H1 (cell line): ENCODE results near the gene CLPX. TPM values are rescaled to one million over a fixed set of nuclear protein-coding genes. Genes with fewer than 3 reads are reported as not detected.

Experiments used
- CTCF ChIA-PET: fragments of 300-600 bp; sonication (Branson Sonifier 250); formaldehyde crosslinking; loops from one replicate; lab custom pipeline; 2021; ENCODE audit not compliant: partially characterized antibody; lab: Charles Lee
- POLR2A ChIA-PET: fragments of 300-600 bp; sonication (Branson Sonifier 250); formaldehyde crosslinking; loops from one replicate; lab custom pipeline; 2021; ENCODE audit warnings: inconsistent platforms; ENCODE audit not compliant: partially characterized antibody; lab: Charles Lee
- DNase-seq, 2 experiments: peaks; one replicate each; pipeline versions ENCODE4 v3.0.0 to v3.0.0-alpha.2; 2010 to 2022; ENCODE audit warnings: low spot score in 2 of 2, low read depth in 1 of 2, mixed read lengths in 1 of 2
- FAIRE-seq: peaks from 2 replicates; lab custom pipeline; 2011; peaks lifted over from hg19 to GRCh38; lab: Jason Lieb, UNC
- H2AFZ ChIP-seq: 2 replicates; pipeline ENCODE4 v1.8.1; 2012; ENCODE audit warnings: low read length, inconsistent platforms
- H2AK5ac ChIP-seq: 2 replicates; pipeline ENCODE4 v1.6.1; 2013; ENCODE audit warnings: low read depth, low read length
- H2BK120ac ChIP-seq: replicated peaks from 2 replicates; pipeline ENCODE3; 2013; ENCODE audit warnings: low read depth, low read length, inconsistent platforms
- H2BK12ac ChIP-seq: 2 replicates; pipeline ENCODE4 v1.6.1; 2013; ENCODE audit warnings: low read depth, low read length
- H2BK15ac ChIP-seq: 2 replicates; pipeline ENCODE4 v1.6.1; 2013; ENCODE audit warnings: low read length
- H2BK20ac ChIP-seq: 2 replicates; pipeline ENCODE4 v1.6.1; 2013; ENCODE audit warnings: low read length
- H2BK5ac ChIP-seq: 2 replicates; pipeline ENCODE4 v1.6.1; 2013; ENCODE audit warnings: low read depth, low read length
- H3K14ac ChIP-seq: 2 replicates; pipeline ENCODE4 v1.6.1; 2013; ENCODE audit warnings: inconsistent platforms; ENCODE audit not compliant: insufficient read length
- H3K18ac ChIP-seq: 2 replicates; pipeline ENCODE4 v1.6.1; 2013; ENCODE audit warnings: low read length; ENCODE audit errors: extremely low read depth
- H3K23ac ChIP-seq: 2 replicates; pipeline ENCODE4 v1.6.1; 2013; ENCODE audit warnings: inconsistent platforms; ENCODE audit not compliant: insufficient read length
- H3K23me2 ChIP-seq: 2 replicates; pipeline ENCODE4 v1.6.1; 2013; ENCODE audit warnings: low read depth, low read length
- H3K27ac ChIP-seq: 2 replicates; pipeline ENCODE4 v1.6.1; 2011; ENCODE audit warnings: low read depth, low read length, inconsistent platforms
- H3K27me3 ChIP-seq, 4 experiments: replicated peaks in 1 of 4; 1 replicate in 1 of 4; 2 replicates in 3 of 4; pipeline versions ENCODE4 v1.6.1 to v1.8.1; 2011 to 2013; ENCODE audit warnings: low read length in 3 of 4, mild to moderate bottlenecking in 3 of 4, inconsistent platforms in 2 of 4, mixed read lengths in 2 of 4, moderate library complexity in 1 of 4; ENCODE audit not compliant: control insufficient read depth in 3 of 4, insufficient read depth in 3 of 4; ENCODE audit errors: extremely low read depth in 1 of 4
- H3K36me3 ChIP-seq, 4 experiments: 2 replicates each; pipeline versions ENCODE4 v1.6.1 to v1.8.1; 2011 to 2013; ENCODE audit warnings: mild to moderate bottlenecking in 4 of 4, low read length in 3 of 4, moderate library complexity in 2 of 4, control low read depth in 1 of 4, inconsistent platforms in 1 of 4; ENCODE audit not compliant: insufficient read depth in 4 of 4, control insufficient read depth in 2 of 4
- H3K4ac ChIP-seq: replicated peaks from 2 replicates; pipeline ENCODE3; 2013; ENCODE audit warnings: low read length, low read depth, mixed read lengths, inconsistent platforms; ENCODE audit not compliant: insufficient read length
- H3K4me1 ChIP-seq, 4 experiments: replicated peaks in 1 of 4; 1 replicate in 1 of 4; 2 replicates in 3 of 4; pipeline versions ENCODE4 v1.6.1 to v1.8.1; 2011 to 2013; ENCODE audit warnings: low read length in 3 of 4, inconsistent platforms in 2 of 4, mixed read lengths in 1 of 4; ENCODE audit not compliant: insufficient read depth in 4 of 4, control insufficient read depth in 3 of 4
- H3K4me2 ChIP-seq, 2 experiments: 2 replicates each; pipeline versions ENCODE4 v1.6.1 to v1.8.1; 2011 to 2013; ENCODE audit warnings: low read depth in 2 of 2, low read length in 2 of 2, control low read depth in 1 of 2, inconsistent platforms in 1 of 2, mild to moderate bottlenecking in 1 of 2; ENCODE audit not compliant: insufficient read depth in 1 of 2
- H3K4me3 ChIP-seq, 4 experiments: fragments of 200-600, 300-600 bp in 1 of 4; sonication (generic), shearing (Covaris generic), sonication (Bioruptor Twin) in 1 of 4; 2 replicates each; pipeline versions ENCODE4 v1.5.1 to v1.8.1; 2011 to 2016; ENCODE audit warnings: low read length in 4 of 4, low read depth in 3 of 4, control low read depth in 2 of 4, inconsistent platforms in 2 of 4, mild to moderate bottlenecking in 2 of 4, mixed read lengths in 1 of 4, moderate library complexity in 1 of 4; ENCODE audit not compliant: insufficient read depth in 2 of 4; ENCODE audit errors: extremely low read depth in 1 of 4
- H3K56ac ChIP-seq: replicated peaks from 2 replicates; pipeline ENCODE3; 2013; ENCODE audit warnings: low read depth, mild to moderate bottlenecking, mixed read lengths, low read length, inconsistent platforms; ENCODE audit not compliant: insufficient read length
- H3K79me1 ChIP-seq: 2 replicates; pipeline ENCODE4 v1.6.1; 2013; ENCODE audit warnings: low read depth, low read length, control low read depth
- H3K79me2 ChIP-seq, 2 experiments: 2 replicates each; pipeline versions ENCODE4 v1.6.1 to v1.8.1; 2012 to 2013; ENCODE audit warnings: low read length in 2 of 2, mild to moderate bottlenecking in 2 of 2, inconsistent platforms in 1 of 2; ENCODE audit not compliant: insufficient read depth in 2 of 2, control insufficient read depth in 1 of 2
- H3K9ac ChIP-seq, 4 experiments: replicated peaks in 1 of 4; 1 replicate in 1 of 4; 2 replicates in 3 of 4; pipeline versions ENCODE4 v1.6.1 to v1.8.1; 2011 to 2013; ENCODE audit warnings: low read depth in 3 of 4, low read length in 3 of 4, control low read depth in 2 of 4, mild to moderate bottlenecking in 2 of 4, moderate library complexity in 2 of 4, inconsistent platforms in 1 of 4; ENCODE audit errors: extremely low read depth in 1 of 4
- H3K9me3 ChIP-seq, 2 experiments: 2 replicates each; pipeline versions ENCODE4 v1.6.1 to v1.8.1; 2012 to 2013; ENCODE audit warnings: mild to moderate bottlenecking in 2 of 2, moderate library complexity in 2 of 2, control low read depth in 1 of 2, inconsistent platforms in 1 of 2, low read depth in 1 of 2, low read length in 1 of 2, mixed read lengths in 1 of 2; ENCODE audit not compliant: insufficient read depth in 2 of 2
- H4K20me1 ChIP-seq, 2 experiments: replicated peaks in 1 of 2; 2 replicates each; pipeline versions ENCODE3 to v1.8.1; 2011 to 2013; ENCODE audit warnings: inconsistent platforms in 2 of 2, low read length in 2 of 2, mild to moderate bottlenecking in 1 of 2; ENCODE audit not compliant: insufficient read depth in 2 of 2, control insufficient read depth in 1 of 2
- H4K5ac ChIP-seq: 2 replicates; pipeline ENCODE4 v1.6.1; 2013; ENCODE audit warnings: low read length, low read depth, mixed read lengths, inconsistent platforms; ENCODE audit not compliant: insufficient read length
- H4K8ac ChIP-seq: 2 replicates; pipeline ENCODE4 v1.8.0; 2013; ENCODE audit warnings: mild to moderate bottlenecking, moderate library complexity, low read length, inconsistent platforms; ENCODE audit not compliant: insufficient read depth; ENCODE audit errors: extremely low read depth
- H4K91ac ChIP-seq: replicated peaks from 2 replicates; pipeline ENCODE3; 2013; ENCODE audit warnings: low read length, mixed read lengths, inconsistent platforms; ENCODE audit not compliant: insufficient read length
- CHD2 ChIP-seq: IDR thresholded peaks from 2 replicates; pipeline ENCODE4 v1.6.1; 2012; ENCODE audit warnings: low read length, improper control_type of control experiment
- CREB1 ChIP-seq: IDR thresholded peaks from 2 replicates; pipeline ENCODE4 v1.6.1; 2012; ENCODE audit warnings: inconsistent platforms
- CTBP2 ChIP-seq: IDR thresholded peaks from 2 replicates; pipeline ENCODE4 v1.7.0; 2011; ENCODE audit warnings: borderline replicate concordance, mild to moderate bottlenecking, moderate library complexity, mixed read lengths, low read length; ENCODE audit not compliant: insufficient read depth, insufficient read length
- EGR1 ChIP-seq: IDR thresholded peaks from 2 replicates; pipeline ENCODE4 v1.6.1; 2011; ENCODE audit warnings: low read depth, low read length, borderline replicate concordance
- JUN ChIP-seq: IDR thresholded peaks from 2 replicates; pipeline ENCODE4 v1.6.1; 2011; ENCODE audit warnings: low read depth, mild to moderate bottlenecking, improper control_type of control experiment, low read length
- MAX ChIP-seq: IDR thresholded peaks from 2 replicates; pipeline ENCODE4 v1.6.1; 2012; ENCODE audit warnings: inconsistent platforms
- NRF1 ChIP-seq: IDR thresholded peaks from 2 replicates; pipeline ENCODE4 v1.6.1; 2011; ENCODE audit warnings: mild to moderate bottlenecking, low read depth, low read length, improper control_type of control experiment
- PHF8 ChIP-seq: fragments of 200-600 bp; sonication (generic); conservative IDR thresholded peaks from 2 replicates; pipeline ENCODE4 v1.7.1; 2012; ENCODE audit warnings: low read depth, mild to moderate bottlenecking, inconsistent platforms, low read length, moderate library complexity
- RFX5 ChIP-seq: IDR thresholded peaks from 2 replicates; pipeline ENCODE4 v1.6.1; 2011; ENCODE audit warnings: low read depth, low read length, improper control_type of control experiment, borderline replicate concordance
- RNF2 ChIP-seq: fragments of 200-900, 300-1000 bp; sonication (generic); IDR thresholded peaks from 2 replicates; pipeline ENCODE4 v1.7.1; 2016; ENCODE audit warnings: borderline replicate concordance, low read depth, mild to moderate bottlenecking, antibody characterized with exemption, low read length; ENCODE audit not compliant: poor library complexity, severe bottlenecking; ENCODE audit errors: missing control alignments
- SP2 ChIP-seq: IDR thresholded peaks from 2 replicates; pipeline ENCODE4 v1.6.1; 2012; ENCODE audit warnings: mild to moderate bottlenecking, low read length, inconsistent platforms
- TAF1 ChIP-seq: IDR thresholded peaks from 2 replicates; pipeline ENCODE4 v1.6.1; 2011; ENCODE audit warnings: mild to moderate bottlenecking, low read depth, low read length
- TEAD4 ChIP-seq: IDR thresholded peaks from 2 replicates; pipeline ENCODE4 v1.6.1; 2012; ENCODE audit warnings: low read depth, low read length, inconsistent platforms, mixed read lengths
- YY1 ChIP-seq: IDR thresholded peaks from 2 replicates; pipeline ENCODE4 v1.6.1; 2011; ENCODE audit warnings: low read depth, mild to moderate bottlenecking, low read length
- ZNF274 ChIP-seq: IDR thresholded peaks from 2 replicates; pipeline ENCODE4 v1.7.0; 2012; ENCODE audit warnings: low read length, borderline replicate concordance; ENCODE audit errors: extremely low read depth
- WGBS, 2 experiments: shearing (Covaris generic) in 1 of 2; methylation state at CpG; one replicate each; pipeline versions ENCODE4 v1.1.6 to v1.1.7; 2013 to 2015; ENCODE audit warnings: low lambda C conversion rate in 2 of 2, mixed read lengths in 2 of 2, inconsistent platforms in 1 of 2, low coverage in 1 of 2, missing lambda C conversion rate in 1 of 2; ENCODE audit not compliant: insufficient replicate concordance in 2 of 2, insufficient coverage in 1 of 2, insufficient read length in 1 of 2; ENCODE audit errors: extremely low coverage in 1 of 2, missing lambda C conversion rate in 1 of 2; 5-methylcytosine and 5-hydroxymethylcytosine counted together
- polyA plus RNA-seq, 7 experiments: library from polyadenylated mRNA; depleted of rRNA in 3 of 7; stranded (reverse) in 5 of 7; unstranded in 2 of 7; fragments of >200 nt in 5 of 7; fragments of 200-250 nt in 2 of 7; gene quantifications; 1 replicate in 5 of 7; 2 replicates in 1 of 7; 4 replicates in 1 of 7; pipeline versions ENCODE4 v1.2.1 to v1.2.3, GENCODE V29; 2011 to 2013; ENCODE audit warnings: missing spikeins in 2 of 7, mixed read lengths in 2 of 7
- total RNA-seq: library from RNA; stranded (reverse); fragmentation: NEBNext Ultra II Directional; extraction: Animal tissue kit (Norgen Biotek cat#: 25700); gene quantifications from 2 replicates; pipeline ENCODE4 v1.2.1, GENCODE V29; 2021

CLPX gene
- total and polyA plus RNA-seq, 2 of the 8 experiments (the other 6 are each of a cell fraction or from before 2014, with no cell fraction given): 10.5 to 53.6 TPM

GRCh38 chr15:65213241-65213640 is 28.1 kb upstream of the CLPX start:
- no peaks in the 10 kb centered on the region; a peak in 1 of 7 replicates for H3K27me3 ChIP-seq
- peaks cover 0 to 4% (median 0%) of the 10 kb centered on the region in 4 experiments; a peak in 3 of 7 replicates for H3K4me1 ChIP-seq
- no peak overlapping the region for H3K14ac ChIP-seq
- H2BK5ac ChIP-seq: no peak overlapping the region
- H2BK15ac ChIP-seq: no peak overlapping the region
- H3K56ac ChIP-seq: no peak overlapping the region
- no peak overlapping the region for H3K4me3 ChIP-seq
- H3K18ac ChIP-seq: no peak overlapping the region
- H2AFZ ChIP-seq: no peak overlapping the region
- FAIRE-seq: no peak
- no peak overlapping the region for H2BK20ac ChIP-seq
- H3K9me3 ChIP-seq: no peaks in the 10 kb centered on the region
- CTCF ChIA-PET: interaction anchor here (0.8 to 7.0 kb wide), 8 partner anchors 9 to 84 kb away, joined by 3 to 87 read pairs (median 26); no protein-coding TSS in a partner anchor
- H4K91ac ChIP-seq: no peak overlapping the region
- DNase-seq: no peak
- H4K8ac ChIP-seq: no peak overlapping the region
- H4K20me1 ChIP-seq: no peaks in the 10 kb centered on the region
- H3K79me1 ChIP-seq: no peaks in the 10 kb centered on the region
- H3K27ac ChIP-seq: no peak overlapping the region
- no peak overlapping the region for H2AK5ac ChIP-seq
- no peak overlapping the region for H2BK120ac ChIP-seq
- H3K9ac ChIP-seq: no peak overlapping the region
- H3K36me3 ChIP-seq: no peaks in the 10 kb centered on the region
- H3K23me2 ChIP-seq: no peaks in the 10 kb centered on the region
- 92% methylated on average over 2 of the region's 2 CpGs; no CpG with 5 or more reads in 1 of the 2 experiments for WGBS, 2 experiments
- H3K4ac ChIP-seq: no peak overlapping the region
- no peak overlapping the region for H2BK12ac ChIP-seq
- POLR2A ChIA-PET: interaction anchor here (1.2 kb wide), 2 partner anchors 15 to 91 kb away, joined by 3 read pairs; partner anchors contain the start of gene RNU5B-1
- H3K23ac ChIP-seq: no peak overlapping the region
- no peak overlapping the region for H4K5ac ChIP-seq
- H3K79me2 ChIP-seq: no peaks in the 10 kb centered on the region
- no peak overlapping the region for H3K4me2 ChIP-seq
- TF ChIP-seq RFX5: no peak
- TF ChIP-seq JUN: no peak
- no peak for TF ChIP-seq PHF8
- TF ChIP-seq MAX: no peak
- no peak for TF ChIP-seq TAF1
- TF ChIP-seq RNF2: no peak
- TF ChIP-seq CHD2: no peak
- no peak for TF ChIP-seq EGR1
- TF ChIP-seq ZNF274: no peak
- TF ChIP-seq YY1: no peak
- TF ChIP-seq TEAD4: no peak
- TF ChIP-seq CTBP2: no peak
- TF ChIP-seq SP2: no peak
- no peak for TF ChIP-seq NRF1
- TF ChIP-seq CREB1: no peak
